A549 (cell line): ENCODE results near the gene NTSR1.

Source experiments
- ATOH8 ChIP-seq: fragments of 250-450 bp; sonication (Bioruptor Pico); IDR thresholded peaks from 2 replicates; pipeline ENCODE4 v1.5.0; 2020; ENCODE audit warnings: low read depth, mild to moderate bottlenecking, moderate library complexity
- CBX8 ChIP-seq: fragments of 200-600 bp; sonication (generic); IDR thresholded peaks from 2 replicates; pipeline ENCODE4 v1.6.1; 2016
- CTCF ChIP-seq: fragments of >200 bp; sonication (Bioruptor Twin); formaldehyde crosslinking; IDR thresholded peaks from 3 replicates; pipeline ENCODE4 v1.5.1; 2016
- MAFK ChIP-seq: fragments of 450-650 bp; IDR thresholded peaks from 2 replicates; pipeline ENCODE4 v1.6.1; 2014; ENCODE audit not compliant: partially characterized antibody
- POLR2A ChIP-seq: IDR thresholded peaks from 2 replicates; pipeline ENCODE4 v1.6.1; 2012; ENCODE audit warnings: mild to moderate bottlenecking, low read length
- RNF2 ChIP-seq: fragments of 200-600 bp; sonication (generic); IDR thresholded peaks from 2 replicates; pipeline ENCODE4 v1.6.1; 2016; ENCODE audit warnings: low read depth, mild to moderate bottlenecking, antibody characterized with exemption, moderate library complexity, borderline replicate concordance

DNA sequence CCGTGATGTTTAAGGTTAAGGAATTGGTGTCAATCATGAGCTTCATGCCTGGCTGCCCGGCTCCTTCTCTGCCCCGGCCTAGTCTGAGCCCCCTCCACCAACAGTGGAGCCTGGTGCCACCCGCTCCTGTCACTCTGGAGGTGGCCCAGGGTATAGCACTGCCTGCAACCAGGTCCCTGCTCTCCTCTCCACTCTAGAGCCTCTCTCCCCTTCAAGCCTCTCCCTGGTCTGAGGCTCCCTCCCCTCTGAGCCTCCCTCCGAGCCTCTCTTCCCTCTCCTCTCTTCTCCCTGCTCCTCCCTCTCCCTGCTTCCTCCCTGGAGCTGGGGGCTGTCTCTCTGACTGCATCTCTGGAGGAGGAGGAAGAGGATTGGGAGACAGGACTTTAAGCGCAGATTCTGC lies 56.4 kb downstream of the NTSR1 start:
- no peak for TF ChIP-seq MAFK
- TF ChIP-seq POLR2A: no peak
- no peak for TF ChIP-seq RNF2
- no peak for TF ChIP-seq CBX8
- TF ChIP-seq CTCF: no peak
- TF ChIP-seq ATOH8: no peak
